NCI-H2107 (cell line): ENCODE data around the gene CACNA1I.

ENCODE experiments used
- DNase-seq: peaks from one replicate; lab custom pipeline; 2025; lab: John Stamatoyannopoulos, UW

Gene CACNA1I

GRCh38 chr22:39535831-39536449, 34.6 kb upstream of the CACNA1I start:
- no peak for DNase-seq

- DNase-seq, result no peak
These were observed 33.8 kb upstream of the CACNA1I start for GRCh38 chr22:39536711-39537110.

GRCh38 chr22:39537975-39538374, 32.6 kb upstream of the CACNA1I start:
- DNase-seq, result no peak

GRCh38 chr22:39543095-39543494, 27.5 kb upstream of the CACNA1I start:
- no peak for DNase-seq

- DNase-seq, result no peak
These were observed 24.9 kb upstream of the CACNA1I start for GRCh38 chr22:39545386-39546365.

- DNase-seq, result no peak
These were observed 23.5 kb upstream of the CACNA1I start for GRCh38 chr22:39546889-39547586.

- DNase-seq, result no peak
These were observed 23.0 kb upstream of the CACNA1I start for GRCh38 chr22:39547587-39547947.

GRCh38 chr22:39553429-39553828, 17.1 kb upstream of the CACNA1I start:
- DNase-seq, result no peak

- no peak for DNase-seq
These were observed 16.4 kb upstream of the CACNA1I start for GRCh38 chr22:39554151-39554550.

GRCh38 chr22:39556970-39557841, 13.3 kb upstream of the CACNA1I start:
- no peak for DNase-seq

GRCh38 chr22:39558254-39558727, 12.3 kb upstream of the CACNA1I start:
- no peak for DNase-seq

- no peak for DNase-seq
These were observed 11.6 kb upstream of the CACNA1I start for GRCh38 chr22:39558950-39559349.

- DNase-seq, result no peak
These were observed 11.0 kb upstream of the CACNA1I start for GRCh38 chr22:39559456-39560105.

GRCh38 chr22:39560127-39560526, 10.4 kb upstream of the CACNA1I start:
- DNase-seq, result no peak

GRCh38 chr22:39562839-39563489, 7.6 kb upstream of the CACNA1I start:
- DNase-seq, result no peak

- no peak for DNase-seq
These were observed 6.8 kb upstream of the CACNA1I start for GRCh38 chr22:39563571-39564428.

GRCh38 chr22:39565414-39565944, 5.1 kb upstream of the CACNA1I start:
- no peak for DNase-seq

- DNase-seq, result no peak
These were observed 3.2 kb upstream of the CACNA1I start for GRCh38 chr22:39567135-39567946.
